ENCODE data around the gene GNA12. TPM values are rescaled to one million over a fixed set of nuclear protein-coding genes. Genes with fewer than 3 reads are reported as not detected.

Gene GNA12
- total RNA-seq, 3 donors from 2014 or later (not counting 1 experiment from before 2014, with no cell fraction given) = 12.6 to 20.2 (median 19.5) TPM

DNA sequence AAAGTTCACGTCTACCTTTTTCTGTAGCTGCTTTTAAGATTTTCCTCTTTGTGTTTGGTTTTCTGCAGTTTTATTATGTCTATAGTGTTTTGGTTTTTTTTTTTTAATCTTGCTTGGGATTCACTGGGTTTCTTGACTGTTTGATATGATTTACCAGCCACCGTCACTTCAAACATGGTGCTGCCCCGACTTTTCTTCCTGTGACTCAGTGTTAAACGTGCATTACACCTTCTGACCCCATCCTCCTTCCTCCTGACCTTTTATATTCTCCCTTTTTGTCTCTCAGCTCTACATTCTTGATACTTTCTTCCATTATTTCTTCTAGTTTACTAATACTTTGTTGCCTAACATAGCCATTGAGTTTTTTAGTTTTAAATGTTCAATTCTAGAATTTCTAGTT lies 61.5 kb downstream of the GNA12 start:
- Histone ChIP-seq H3K4me3 (ENCODE audit: low read length) (no peak overlapping the region), H3K4me1 (ENCODE audit: control insufficient read depth, insufficient read depth, low read length) (no peaks in the 10 kb centered on the region), H3K36me3 (ENCODE audit: control insufficient read depth, insufficient read depth, low read length) (peaks cover 3% of the 10 kb centered on the region), H3K9me3 (ENCODE audit: control insufficient read depth, insufficient read depth, low read length) (no peaks in the 10 kb centered on the region), H3K27me3 (ENCODE audit: control insufficient read depth, insufficient read depth, low read length) (no peaks in the 10 kb centered on the region), H3K27ac (ENCODE audit: low read length) (no peak overlapping the region)
- intact Hi-C loops (cut with micrococcal nuclease) = no loop called here
- Mint-ChIP-seq H3K27ac (no peak overlapping the region), H3K27me3 (ENCODE audit: low read depth in 2 of 2) (no peaks in the 10 kb centered on the region), H3K4me1 (peaks cover 10 to 15% of the 10 kb centered on the region in 2 donors), H3K36me3 (no peaks in the 10 kb centered on the region), H3K4me3 (no peak overlapping the region), H3K9me3 (no peaks in the 10 kb centered on the region)
- DNase-seq = no peak
- WGBS (ENCODE audit: insufficient coverage) = 55% methylated on average over 4 of the region's 4 CpGs
- TF ChIP-seq, protein P1, sequence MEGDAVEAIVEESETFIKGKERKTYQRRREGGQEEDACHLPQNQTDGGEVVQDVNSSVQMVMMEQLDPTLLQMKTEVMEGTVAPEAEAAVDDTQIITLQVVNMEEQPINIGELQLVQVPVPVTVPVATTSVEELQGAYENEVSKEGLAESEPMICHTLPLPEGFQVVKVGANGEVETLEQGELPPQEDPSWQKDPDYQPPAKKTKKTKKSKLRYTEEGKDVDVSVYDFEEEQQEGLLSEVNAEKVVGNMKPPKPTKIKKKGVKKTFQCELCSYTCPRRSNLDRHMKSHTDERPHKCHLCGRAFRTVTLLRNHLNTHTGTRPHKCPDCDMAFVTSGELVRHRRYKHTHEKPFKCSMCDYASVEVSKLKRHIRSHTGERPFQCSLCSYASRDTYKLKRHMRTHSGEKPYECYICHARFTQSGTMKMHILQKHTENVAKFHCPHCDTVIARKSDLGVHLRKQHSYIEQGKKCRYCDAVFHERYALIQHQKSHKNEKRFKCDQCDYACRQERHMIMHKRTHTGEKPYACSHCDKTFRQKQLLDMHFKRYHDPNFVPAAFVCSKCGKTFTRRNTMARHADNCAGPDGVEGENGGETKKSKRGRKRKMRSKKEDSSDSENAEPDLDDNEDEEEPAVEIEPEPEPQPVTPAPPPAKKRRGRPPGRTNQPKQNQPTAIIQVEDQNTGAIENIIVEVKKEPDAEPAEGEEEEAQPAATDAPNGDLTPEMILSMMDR (IDR thresholded peaks at IDR 0.05) = no peak
- no peak for ATAC-seq

DNA sequence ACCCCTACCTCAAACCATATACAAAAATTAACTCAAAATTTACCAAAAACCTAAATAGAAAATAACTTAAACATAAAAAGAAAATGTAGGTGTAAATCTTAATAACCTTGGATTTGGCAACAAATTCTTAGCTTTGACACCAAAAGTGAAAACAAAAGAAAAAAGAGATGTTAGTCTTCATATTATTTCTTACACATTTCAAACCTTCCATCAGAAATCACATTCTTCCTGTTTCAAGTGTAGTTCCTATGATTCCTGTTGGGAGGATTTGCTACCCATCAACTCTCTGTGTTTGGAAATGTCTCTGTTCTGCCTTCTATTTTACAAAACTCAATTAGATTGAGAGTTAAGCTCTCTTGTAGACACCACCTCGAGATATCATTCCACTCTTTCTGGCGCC lies 62.0 kb downstream of the GNA12 start:
- H3K4me1 ChIP-seq (ENCODE audit: control insufficient read depth, insufficient read depth, low read length) = no peaks in the 10 kb centered on the region
- H3K9me3 ChIP-seq (ENCODE audit: control insufficient read depth, insufficient read depth, low read length) = no peaks in the 10 kb centered on the region
- no peak overlapping the region for H3K4me3 ChIP-seq (ENCODE audit: low read length)
- H3K27me3 ChIP-seq (ENCODE audit: control insufficient read depth, insufficient read depth, low read length) = no peaks in the 10 kb centered on the region
- Mint-ChIP-seq H3K36me3 (no peaks in the 10 kb centered on the region), H3K27me3 (ENCODE audit: low read depth in 2 of 2) (no peaks in the 10 kb centered on the region), H3K4me3 (no peak overlapping the region), H3K27ac (no peak overlapping the region), H3K4me1 (peaks cover 10 to 15% of the 10 kb centered on the region in 2 donors), H3K9me3 (no peaks in the 10 kb centered on the region)
- H3K36me3 ChIP-seq (ENCODE audit: control insufficient read depth, insufficient read depth, low read length) = peaks cover 3% of the 10 kb centered on the region
- WGBS (ENCODE audit: insufficient coverage) = 83% methylated on average over 2 of the region's 2 CpGs
- TF ChIP-seq, protein P1 (IDR thresholded peaks at IDR 0.05) = no peak
- no peak for DNase-seq
- intact Hi-C loops (cut with micrococcal nuclease) = no loop called here
- H3K27ac ChIP-seq (ENCODE audit: low read length) = no peak overlapping the region
- ATAC-seq = no peak

DNA sequence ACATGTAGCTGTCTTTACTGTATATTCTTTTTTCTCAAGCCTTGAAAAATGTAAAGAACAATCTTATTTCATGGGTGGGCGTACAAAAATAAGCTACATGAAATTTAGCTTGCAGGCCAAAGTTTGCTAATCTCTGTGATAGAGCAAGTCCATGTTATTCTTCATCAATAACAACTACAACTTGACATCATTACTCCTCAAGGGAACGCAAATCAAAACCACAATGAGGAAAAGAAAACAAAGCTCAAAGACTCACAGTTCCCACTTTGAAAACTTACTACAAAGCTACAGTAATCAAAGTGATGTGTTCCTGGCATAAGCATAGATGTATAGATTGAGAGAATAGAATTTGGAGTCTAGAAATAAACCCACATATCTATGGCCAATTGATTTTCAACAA lies 62.5 kb downstream of the GNA12 start:
- H3K36me3 Mint-ChIP-seq = no peaks in the 10 kb centered on the region
- Histone ChIP-seq H3K9me3 (ENCODE audit: control insufficient read depth, insufficient read depth, low read length) (no peaks in the 10 kb centered on the region), H3K4me3 (ENCODE audit: low read length) (no peak overlapping the region), H3K27me3 (ENCODE audit: control insufficient read depth, insufficient read depth, low read length) (no peaks in the 10 kb centered on the region), H3K36me3 (ENCODE audit: control insufficient read depth, insufficient read depth, low read length) (peaks cover 3% of the 10 kb centered on the region), H3K4me1 (ENCODE audit: control insufficient read depth, insufficient read depth, low read length) (no peaks in the 10 kb centered on the region), H3K27ac (ENCODE audit: low read length) (no peak overlapping the region)
- peaks cover 10 to 15% of the 10 kb centered on the region in 2 donors for H3K4me1 Mint-ChIP-seq
- WGBS (ENCODE audit: insufficient coverage) = 100% methylated on average over 1 of the region's 2 CpGs
- no peaks in the 10 kb centered on the region for H3K9me3 Mint-ChIP-seq
- intact Hi-C loops (cut with micrococcal nuclease) = no loop called here
- H3K4me3 Mint-ChIP-seq = no peak overlapping the region
- H3K27me3 Mint-ChIP-seq (ENCODE audit: low read depth in 2 of 2) = no peaks in the 10 kb centered on the region
- DNase-seq (no peak), ATAC-seq (no peak)
- no peak overlapping the region for H3K27ac Mint-ChIP-seq
- TF ChIP-seq, protein P1 (IDR thresholded peaks at IDR 0.05) = no peak

DNA sequence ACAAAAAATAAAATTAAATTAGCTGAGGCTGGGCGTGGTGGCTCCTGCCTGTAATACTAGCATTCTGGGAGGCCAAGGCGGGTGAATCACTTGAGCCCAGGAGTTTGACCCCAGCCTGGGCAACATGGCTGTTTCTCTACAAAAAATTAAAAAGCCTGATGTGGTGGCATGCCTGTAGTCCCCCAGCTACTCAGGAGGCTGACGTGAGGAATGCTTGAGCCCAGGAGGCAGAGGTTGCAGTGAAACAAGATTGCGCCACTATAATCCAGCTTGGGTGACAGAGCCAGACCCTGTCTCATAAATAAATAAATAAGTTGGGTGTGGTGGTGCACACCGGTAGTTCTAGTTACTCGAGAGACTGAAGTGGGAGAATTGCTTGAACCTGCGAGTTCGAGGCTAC lies 65.1 kb downstream of the GNA12 start:
- H3K36me3 ChIP-seq (ENCODE audit: control insufficient read depth, insufficient read depth, low read length) = no peaks in the 10 kb centered on the region
- Mint-ChIP-seq H3K36me3 (no peaks in the 10 kb centered on the region), H3K4me3 (no peak overlapping the region), H3K27me3 (ENCODE audit: low read depth in 2 of 2) (no peaks in the 10 kb centered on the region), H3K9me3 (no peaks in the 10 kb centered on the region), H3K27ac (no peak overlapping the region), H3K4me1 (peaks cover 10 to 15% of the 10 kb centered on the region in 2 donors)
- no peak overlapping the region for H3K4me3 ChIP-seq (ENCODE audit: low read length)
- ATAC-seq (no peak), DNase-seq (no peak)
- no peaks in the 10 kb centered on the region for H3K4me1 ChIP-seq (ENCODE audit: control insufficient read depth, insufficient read depth, low read length)
- no peaks in the 10 kb centered on the region for H3K9me3 ChIP-seq (ENCODE audit: control insufficient read depth, insufficient read depth, low read length)
- WGBS (ENCODE audit: insufficient coverage) = 84% methylated on average over 8 of the region's 8 CpGs
- H3K27me3 ChIP-seq (ENCODE audit: control insufficient read depth, insufficient read depth, low read length) = no peaks in the 10 kb centered on the region
- TF ChIP-seq, protein P1 (IDR thresholded peaks at IDR 0.05) = no peak
- intact Hi-C loops (cut with micrococcal nuclease) = no loop called here
- no peak overlapping the region for H3K27ac ChIP-seq (ENCODE audit: low read length)

Data from natural killer cell (primary cell).